ENCODE measurements around the gene RNH1.

Gene RNH1

GRCh38 chr11:536841-537621 lies 30.0 kb upstream of the RNH1 start, which contains the start of gene LRRC56:
Gene LRRC56, plus strand, starts transcription at chr11:537527. Its CDS starts 3,158 bp downstream, at chr11:540685.
- no peak for FAIRE-seq

- no peak for FAIRE-seq
Measured at GRCh38 chr11:535519-536454, 28.7 kb upstream of the RNH1 start, which contains the start of gene HRAS. Gene HRAS, minus strand, starts transcription at chr11:535576.

GRCh38 chr11:535210-535518 lies 28.1 kb upstream of the RNH1 start:
- FAIRE-seq, result no peak

- no peak for FAIRE-seq
Measured at GRCh38 chr11:534396-535209, 27.6 kb upstream of the RNH1 start.

GRCh38 chr11:533586-534395 lies 26.7 kb upstream of the RNH1 start:
- no peak for FAIRE-seq

- no peak for FAIRE-seq
Measured at GRCh38 chr11:532986-533585, 26.0 kb upstream of the RNH1 start.

GRCh38 chr11:532527-532985 lies 25.5 kb upstream of the RNH1 start:
- FAIRE-seq, result no peak

GRCh38 chr11:531919-532526 lies 25.0 kb upstream of the RNH1 start:
- FAIRE-seq, result no peak

- no peak for FAIRE-seq
Measured at GRCh38 chr11:530960-531831, 24.2 kb upstream of the RNH1 start.

GRCh38 chr11:529728-530411 lies 22.8 kb upstream of the RNH1 start:
- no peak for FAIRE-seq

GRCh38 chr11:528815-529727 lies 22.0 kb upstream of the RNH1 start:
- FAIRE-seq, result no peak

- FAIRE-seq, result no peak
Measured at GRCh38 chr11:528166-528814, 21.2 kb upstream of the RNH1 start.

GRCh38 chr11:526192-526591 lies 19.1 kb upstream of the RNH1 start:
- FAIRE-seq, result no peak

GRCh38 chr11:521177-521688 lies 14.2 kb upstream of the RNH1 start:
- FAIRE-seq, result no peak

- FAIRE-seq, result no peak
Measured at GRCh38 chr11:520428-521176, 13.6 kb upstream of the RNH1 start.

- peak; percentile 71 for FAIRE-seq
Measured at GRCh38 chr11:518463-519202, 11.6 kb upstream of the RNH1 start.

Data from G401.6 (cell line).